Duodenal mucosa (tissue), 2 donors: ENCODE measurements around the gene SGCD.

Experiments used
- H3K27ac ChIP-seq: one replicate; pipeline ENCODE4 v1.7.0; 2013; ENCODE audit warnings: low read depth, low read length
- H3K27me3 ChIP-seq, 2 donors: one replicate each; pipeline ENCODE4 v1.7.0; 2013; ENCODE audit warnings: low read length in 2 of 2, control low read depth in 1 of 2; ENCODE audit not compliant: insufficient read depth in 2 of 2, control insufficient read depth in 1 of 2
- H3K36me3 ChIP-seq, 2 donors: one replicate each; pipeline ENCODE4 v1.7.0; 2013; ENCODE audit warnings: low read length in 2 of 2, control low read depth in 1 of 2; ENCODE audit not compliant: insufficient read depth in 2 of 2, control insufficient read depth in 1 of 2
- H3K4me1 ChIP-seq, 2 donors: one replicate each; pipeline ENCODE4 v1.7.0; 2013; ENCODE audit warnings: low read length in 2 of 2, control low read depth in 1 of 2; ENCODE audit not compliant: insufficient read depth in 2 of 2, control insufficient read depth in 1 of 2
- H3K4me3 ChIP-seq, 2 donors: one replicate each; pipeline ENCODE4 v1.7.0; 2013; ENCODE audit warnings: low read length in 2 of 2, low read depth in 1 of 2
- H3K9ac ChIP-seq, 2 donors: one replicate each; pipeline ENCODE4 v1.7.0; 2013; ENCODE audit warnings: low read length in 2 of 2, low read depth in 1 of 2
- H3K9me3 ChIP-seq, 2 donors: one replicate each; pipeline ENCODE4 v1.7.0; 2013; ENCODE audit warnings: low read length in 2 of 2, control low read depth in 1 of 2; ENCODE audit not compliant: control insufficient read depth in 1 of 2

The SGCD gene

GRCh38 chr5:156380848-156381247 lies 53.9 kb downstream of the SGCD start:
- Histone ChIP-seq H3K36me3 (no peaks in the 10 kb centered on the region), H3K9me3 (no peaks in the 10 kb centered on the region), H3K4me3 (no peak overlapping the region), H3K27me3 (no peaks in the 10 kb centered on the region), H3K9ac (no peak overlapping the region), H3K27ac (no peak overlapping the region), H3K4me1 (no peaks in the 10 kb centered on the region)

- no peaks in the 10 kb centered on the region for H3K27me3 ChIP-seq
- H3K36me3 ChIP-seq = no peaks in the 10 kb centered on the region
- no peak overlapping the region for H3K4me3 ChIP-seq
- no peaks in the 10 kb centered on the region for H3K9me3 ChIP-seq
- H3K4me1 ChIP-seq = no peaks in the 10 kb centered on the region
- no peak overlapping the region for H3K9ac ChIP-seq
- H3K27ac ChIP-seq = no peak overlapping the region
These were observed 56.7 kb downstream of the SGCD start for GRCh38 chr5:156383510-156384265.

- no peaks in the 10 kb centered on the region for H3K36me3 ChIP-seq
- H3K27ac ChIP-seq = no peak overlapping the region
- H3K4me1 ChIP-seq = no peaks in the 10 kb centered on the region
- no peak overlapping the region for H3K4me3 ChIP-seq
- H3K9me3 ChIP-seq = no peaks in the 10 kb centered on the region
- H3K9ac ChIP-seq = no peak overlapping the region
- H3K27me3 ChIP-seq = no peaks in the 10 kb centered on the region
These were observed 58.5 kb downstream of the SGCD start for GRCh38 chr5:156385416-156385815.

GRCh38 chr5:156386976-156387375 lies 60.0 kb downstream of the SGCD start:
- H3K36me3 ChIP-seq = no peaks in the 10 kb centered on the region
- no peak overlapping the region for H3K4me3 ChIP-seq
- H3K27ac ChIP-seq = no peak overlapping the region
- no peaks in the 10 kb centered on the region for H3K27me3 ChIP-seq
- H3K9me3 ChIP-seq = no peaks in the 10 kb centered on the region
- H3K4me1 ChIP-seq = no peaks in the 10 kb centered on the region
- no peak overlapping the region for H3K9ac ChIP-seq

GRCh38 chr5:156387391-156387790 lies 60.4 kb downstream of the SGCD start:
- Histone ChIP-seq H3K4me3 (no peak overlapping the region), H3K36me3 (no peaks in the 10 kb centered on the region), H3K4me1 (no peaks in the 10 kb centered on the region), H3K27ac (no peak overlapping the region), H3K27me3 (no peaks in the 10 kb centered on the region), H3K9me3 (no peaks in the 10 kb centered on the region), H3K9ac (no peak overlapping the region)

GRCh38 chr5:156388233-156388632 lies 61.3 kb downstream of the SGCD start:
- Histone ChIP-seq H3K27ac (no peak overlapping the region), H3K9ac (no peak overlapping the region), H3K4me1 (no peaks in the 10 kb centered on the region)

GRCh38 chr5:156391139-156391538 lies 64.2 kb downstream of the SGCD start:
- H3K36me3 ChIP-seq = no peaks in the 10 kb centered on the region
- no peak overlapping the region for H3K4me3 ChIP-seq
- H3K9me3 ChIP-seq = no peaks in the 10 kb centered on the region
- no peak overlapping the region for H3K27ac ChIP-seq
- H3K9ac ChIP-seq = no peak overlapping the region
- peaks cover 0 to 4% of the 10 kb centered on the region in 2 donors for H3K4me1 ChIP-seq
- no peaks in the 10 kb centered on the region for H3K27me3 ChIP-seq

More at GRCh38 chr5:156388233-156388632, 61.3 kb downstream of the SGCD start:
- Histone ChIP-seq H3K4me3 (no peak overlapping the region), H3K27me3 (no peaks in the 10 kb centered on the region), H3K9me3 (no peaks in the 10 kb centered on the region), H3K36me3 (no peaks in the 10 kb centered on the region)

GRCh38 chr5:156393980-156394379 lies 67.0 kb downstream of the SGCD start:
- peaks cover 0 to 4% of the 10 kb centered on the region in 2 donors for H3K4me1 ChIP-seq

GRCh38 chr5:156394642-156395305 lies 67.8 kb downstream of the SGCD start:
- Histone ChIP-seq H3K4me3 (no peak overlapping the region), H3K4me1 (peaks cover 0 to 4% of the 10 kb centered on the region in 2 donors), H3K36me3 (no peaks in the 10 kb centered on the region), H3K27ac (no peak overlapping the region), H3K27me3 (no peaks in the 10 kb centered on the region), H3K9ac (no peak overlapping the region), H3K9me3 (no peaks in the 10 kb centered on the region)

More at GRCh38 chr5:156393980-156394379, 67.0 kb downstream of the SGCD start:
- Histone ChIP-seq H3K9ac (no peak overlapping the region), H3K36me3 (no peaks in the 10 kb centered on the region), H3K4me3 (no peak overlapping the region), H3K9me3 (no peaks in the 10 kb centered on the region), H3K27ac (no peak overlapping the region), H3K27me3 (no peaks in the 10 kb centered on the region)

GRCh38 chr5:156395306-156395675 lies 68.3 kb downstream of the SGCD start:
- Histone ChIP-seq H3K4me3 (no peak overlapping the region), H3K9me3 (no peaks in the 10 kb centered on the region), H3K36me3 (no peaks in the 10 kb centered on the region), H3K4me1 (peaks cover 0 to 4% of the 10 kb centered on the region in 2 donors), H3K27ac (no peak overlapping the region), H3K27me3 (no peaks in the 10 kb centered on the region), H3K9ac (no peak overlapping the region)
